ENCODE data around the gene MTTP. TPM values are rescaled to one million over a fixed set of nuclear protein-coding genes. Genes with fewer than 3 reads are reported as not detected.

Gene MTTP
- total and polyA plus RNA-seq, 2 donors (not counting 1 experiment from before 2014, with no cell fraction given): 0.03 TPM; not detected in 1

- ATAC-seq (ENCODE audit: low read depth): no peak
- Mint-ChIP-seq H3K4me1 (no peaks in the 10 kb centered on the region), H3K4me3 (no peak overlapping the region), H3K27me3 (peaks cover 27% of the 10 kb centered on the region), H3K9me3 (ENCODE audit: insufficient read depth) (no peaks in the 10 kb centered on the region), H3K27ac (no peak overlapping the region)
- Histone ChIP-seq H3K4me2 (replicated peaks; ENCODE audit: low read depth, low read length, poor library complexity, severe bottlenecking) (no peak overlapping the region), H3K27me3 (replicated peaks in 1 of 4; ENCODE audit: control extremely low read depth in 1 of 4, control insufficient read depth in 3 of 4, insufficient read depth in 4 of 4, low read length in 3 of 4) (peaks cover 0 to 4% (median 0%) of the 10 kb centered on the region in 4 experiments), H3K9ac (ENCODE audit: low read length) (no peak overlapping the region), H3K27ac (ENCODE audit: low read length in 2 of 2) (no peak overlapping the region), H4K20me1 (ENCODE audit: control insufficient read depth, insufficient read depth, low read length, poor library complexity, severe bottlenecking) (no peaks in the 10 kb centered on the region), H3K4me1 (ENCODE audit: control insufficient read depth in 2 of 2, insufficient read depth in 2 of 2, low read length in 2 of 2) (no peaks in the 10 kb centered on the region), H3K79me2 (ENCODE audit: control insufficient read depth, insufficient read depth, low read length) (no peaks in the 10 kb centered on the region), H3K9me3 (ENCODE audit: control extremely low read depth in 1 of 3, control insufficient read depth in 2 of 3, insufficient read depth in 1 of 3, low read length in 2 of 3) (no peaks in the 10 kb centered on the region), H3K36me3 (replicated peaks in 1 of 2; ENCODE audit: control extremely low read depth in 1 of 2, control insufficient read depth in 1 of 2, extremely low read depth in 1 of 2, insufficient read depth in 2 of 2, low read length in 1 of 2) (no peaks in the 10 kb centered on the region), H3K4me3 (ENCODE audit: control extremely low read depth in 1 of 5, extremely low read depth in 1 of 5, insufficient read depth in 1 of 5, low read depth in 2 of 5, low read length in 4 of 5) (no peak overlapping the region), H2AFZ (ENCODE audit: insufficient read depth, low read depth, low read length, poor library complexity, severe bottlenecking) (no peak overlapping the region)
- CTCF ChIA-PET: interaction anchor here (1.8 kb wide), 1 partner anchor 77 kb away, joined by 3 read pairs; no protein-coding TSS in a partner anchor
- POLR2A ChIA-PET: no interaction called here
- WGBS (ENCODE audit: insufficient coverage): no CpG with 5 or more reads among the region's 1 CpG
- no peak for DNase-seq
- no peak for TF ChIP-seq CTCF (IDR thresholded peaks at IDR 0.05)
- no peak for TF ChIP-seq EZH2 (IDR thresholded peaks at IDR 0.05; ENCODE audit: borderline replicate concordance, insufficient read depth, low read depth, low read length, poor library complexity, severe bottlenecking)
- intact Hi-C loops (cut with micrococcal nuclease): no loop called here
Measured at GRCh38 chr4:99614491-99614890, 39.9 kb downstream of the MTTP start.

- no CpG with 5 or more reads among the region's 1 CpG for WGBS (ENCODE audit: insufficient coverage)
- Mint-ChIP-seq H3K27ac (no peak overlapping the region), H3K4me3 (no peak overlapping the region), H3K9me3 (ENCODE audit: insufficient read depth) (no peaks in the 10 kb centered on the region), H3K27me3 (peaks cover 25% of the 10 kb centered on the region), H3K4me1 (no peaks in the 10 kb centered on the region)
- ChIA-PET POLR2A (no interaction called here), CTCF (interaction anchor here (0.7 to 1.8 kb wide), 2 partner anchors 10 to 77 kb away, joined by 3 read pairs; no protein-coding TSS in a partner anchor)
- Histone ChIP-seq H3K79me2 (ENCODE audit: control insufficient read depth, insufficient read depth, low read length) (no peaks in the 10 kb centered on the region), H3K9ac (ENCODE audit: low read length) (no peak overlapping the region), H3K27me3 (replicated peaks in 1 of 4; ENCODE audit: control extremely low read depth in 1 of 4, control insufficient read depth in 3 of 4, insufficient read depth in 4 of 4, low read length in 3 of 4) (peaks cover 0 to 4% (median 0%) of the 10 kb centered on the region in 4 experiments), H3K4me3 (ENCODE audit: control extremely low read depth in 1 of 5, extremely low read depth in 1 of 5, insufficient read depth in 1 of 5, low read depth in 2 of 5, low read length in 4 of 5) (no peak overlapping the region), H4K20me1 (ENCODE audit: control insufficient read depth, insufficient read depth, low read length, poor library complexity, severe bottlenecking) (no peaks in the 10 kb centered on the region), H3K27ac (ENCODE audit: low read length in 2 of 2) (no peak overlapping the region), H2AFZ (ENCODE audit: insufficient read depth, low read depth, low read length, poor library complexity, severe bottlenecking) (no peak overlapping the region), H3K9me3 (ENCODE audit: control extremely low read depth in 1 of 3, control insufficient read depth in 2 of 3, insufficient read depth in 1 of 3, low read length in 2 of 3) (no peaks in the 10 kb centered on the region), H3K36me3 (replicated peaks in 1 of 2; ENCODE audit: control extremely low read depth in 1 of 2, control insufficient read depth in 1 of 2, extremely low read depth in 1 of 2, insufficient read depth in 2 of 2, low read length in 1 of 2) (no peaks in the 10 kb centered on the region), H3K4me2 (replicated peaks; ENCODE audit: low read depth, low read length, poor library complexity, severe bottlenecking) (no peak overlapping the region), H3K4me1 (ENCODE audit: control insufficient read depth in 2 of 2, insufficient read depth in 2 of 2, low read length in 2 of 2) (no peaks in the 10 kb centered on the region)
- ATAC-seq (ENCODE audit: low read depth): no peak
- intact Hi-C loops (cut with micrococcal nuclease): no loop called here
- no peak for TF ChIP-seq CTCF (IDR thresholded peaks at IDR 0.05)
- no peak for TF ChIP-seq EZH2 (IDR thresholded peaks at IDR 0.05; ENCODE audit: borderline replicate concordance, insufficient read depth, low read depth, low read length, poor library complexity, severe bottlenecking)
- DNase-seq: no peak
Measured at GRCh38 chr4:99615170-99615820, 40.7 kb downstream of the MTTP start.
